Heart left ventricle (tissue), 16 donors: ENCODE measurements around the gene GABRR3. TPM values are rescaled to one million over a fixed set of nuclear protein-coding genes. Genes with fewer than 3 reads are reported as not detected.
"Not testable (repeated sequence)": the region's sequence is repeated elsewhere in the genome, so short reads cannot be mapped to it uniquely, and the experiment has no call there.

Experiments used
- ATAC-seq, 4 donors: fragments of 200-7000 bp; cut with Tn5 transposase; one replicate each; pipeline ENCODE4 v1.9.1; 2020 to 2022; ENCODE audit warnings: moderate library complexity in 4 of 4, mild to moderate bottlenecking in 3 of 4, moderate number of reproducible peaks in 1 of 4
- DNase-seq, 5 donors: peaks; one replicate each; pipeline ENCODE4 v3.0.0-alpha.2; 2020
- H3K27ac ChIP-seq, 12 donors: fragments of 200-600 bp; sonication (generic) in 4 of 12; one replicate each; pipeline versions ENCODE4 v1.5.0 to v1.8.0; 2016 to 2022; ENCODE audit warnings: mild to moderate bottlenecking in 2 of 12
- H3K27me3 ChIP-seq, 9 donors: fragments of 200-600 bp; sonication (generic) in 2 of 9; one replicate each; pipeline versions ENCODE4 v1.5.1 to v1.8.0; 2016 to 2022; ENCODE audit warnings: mild to moderate bottlenecking in 3 of 9
- H3K36me3 ChIP-seq, 9 donors: fragments of 200-600 bp; sonication (generic) in 2 of 9; one replicate each; pipeline versions ENCODE4 v1.5.0 to v1.8.0; 2018 to 2022; ENCODE audit warnings: mild to moderate bottlenecking in 2 of 9
- H3K4me1 ChIP-seq, 12 donors: fragments of 200-600 bp; sonication (generic) in 4 of 12; one replicate each; pipeline versions ENCODE4 v1.5.0 to v1.8.0; 2016 to 2022; ENCODE audit warnings: mild to moderate bottlenecking in 3 of 12
- H3K4me3 ChIP-seq, 12 donors: fragments of 200-600 bp; sonication (generic) in 4 of 12; one replicate each; pipeline versions ENCODE4 v1.5.0 to v1.8.0; 2017 to 2022; ENCODE audit warnings: mild to moderate bottlenecking in 9 of 12, moderate library complexity in 4 of 12
- H3K9me3 ChIP-seq, 12 donors: fragments of 200-600 bp; sonication (generic) in 4 of 12; one replicate each; pipeline versions ENCODE4 v1.5.0 to v1.8.0; 2016 to 2022; ENCODE audit warnings: mild to moderate bottlenecking in 1 of 12
- CTCF ChIP-seq, 12 donors: fragments of 200-600 bp; sonication (generic) in 4 of 12; IDR thresholded peaks; one replicate each; pipeline versions ENCODE4 v1.5.0 to v1.8.0; 2018 to 2022; ENCODE audit warnings: antibody characterized with exemption in 12 of 12, mild to moderate bottlenecking in 5 of 12
- POLR2A ChIP-seq, 2 donors: fragments of 450-650 bp; IDR thresholded peaks; one replicate each; pipeline ENCODE4 v1.6.1; 2017; ENCODE audit warnings: antibody characterized with exemption in 2 of 2, mild to moderate bottlenecking in 2 of 2, moderate library complexity in 2 of 2
- WGBS, 4 donors: extraction: QIAGEN DNeasy Blood & Tissue Kit in 2 of 4; methylation state at CpG; one replicate each; pipeline versions ENCODE4 v1.1.5 to v1.1.7; 2013 to 2018; 5-methylcytosine and 5-hydroxymethylcytosine counted together
- intact Hi-C, 10 donors: fragments of 100-400 bp; cut with DNase I; formaldehyde crosslinking; loops; one replicate each; pipeline versions ENCODE4 v1.11.1 to v1.14.2; 2022
- polyA plus RNA-seq, 2 donors: library from polyadenylated mRNA; stranded (reverse); fragments of 200-250 nt; gene quantifications; one replicate each; pipeline ENCODE4 v1.2.3, GENCODE V29; 2013
- total RNA-seq, 9 donors: library from RNA; depleted of rRNA in 2 of 9; stranded (reverse); fragments of >200 nt in 2 of 9; fragmentation: NEBNext Ultra II Directional in 3 of 9; extraction: Animal tissue kit (Norgen Biotek cat#: 25700) in 3 of 9; gene quantifications; one replicate each; pipeline versions ENCODE4 v1.1.0 to v1.2.4, GENCODE V29; 2016 to 2023
- donor health status: ischemic (EF 13 %, LVEDD 7.1; RV severe dilation, severe dysfunction).
- donor health status: healthy with polysubstance abuse.
- donor health status: DM: no; HTN: yes; CAD: no.
- donor health status: DM: no; HTN: no; CAD: no.
- donor health status: ischemic (EF 25% LVEDD 6.9; RV normal size, moderate dysfunction).
- donor health status: ischemic (EF 25% LVEDD 5.7; RV mildly dilated, moderate dysfunction).
- donor health status: healthy.
- donor health status: DM: yes; HTN: yes; CAD: no.
- donor health status: ischemic (EF 35%, LVEDD 5.7; RV mildly dilated, moderate dysfunction).
- donor health status: nonischemic (EF 11% LVEDD 7.7; RV severe dilation, severe dysfunction).
- donor health status: DM: yes; HTN: yes; CAD: no.
- donor health status: PGD.
- donor health status: ischemic (EF 29% LVEDD 5.4; RV normal size, mild dysfunction).
- donor health status: nonischemic (EF 23%, LVEDD 6.1; RV moderate dilation, normal function).

The GABRR3 gene
- total and polyA plus RNA-seq, 11 donors: not detected

- Histone ChIP-seq H3K27ac (peak overlapping the region in 1 of 12 donors; percentile 47), H3K27me3 (no peaks in the 10 kb centered on the region), H3K9me3 (peaks cover 0 to 4% (median 0%) of the 10 kb centered on the region in 12 donors), H3K4me1 (peaks cover 0 to 23% (median 0%) of the 10 kb centered on the region in 12 donors), H3K36me3 (no peaks in the 10 kb centered on the region), H3K4me3 (no peak overlapping the region)
- TF ChIP-seq POLR2A (IDR thresholded peaks at IDR 0.05) (no peak), CTCF (IDR thresholded peaks at IDR 0.05) (no peak)
- 63 to 75% (median 72%) methylated on average over 2 of the region's 2 CpGs for WGBS, 4 donors
- ATAC-seq (no peak), DNase-seq (no peak)
- intact Hi-C loops: no loop called here
Observed at GRCh38 chr3:98012979-98013378, 22.1 kb downstream of the GABRR3 start.

GRCh38 chr3:98010883-98011449 is 24.1 kb downstream of the GABRR3 start:
- 93 to 97% (median 95%) methylated on average over 4 of the region's 4 CpGs for WGBS, 4 donors
- DNase-seq, H3K4me3 ChIP-seq, H3K9me3 ChIP-seq, H3K27ac ChIP-seq, H3K36me3 ChIP-seq, intact Hi-C loops, H3K27me3 ChIP-seq, ATAC-seq: not testable (repeated sequence)
- peaks cover 0 to 23% (median 0%) of the 10 kb centered on the region in 12 donors for H3K4me1 ChIP-seq

GRCh38 chr3:98010194-98010882 is 24.8 kb downstream of the GABRR3 start:
- 83 to 89% (median 83%) methylated on average over 7 of the region's 7 CpGs for WGBS, 4 donors
- Histone ChIP-seq H3K36me3 (no peaks in the 10 kb centered on the region), H3K4me1 (peaks cover 0 to 23% (median 0%) of the 10 kb centered on the region in 12 donors), H3K27me3 (no peaks in the 10 kb centered on the region), H3K27ac (no peak overlapping the region), H3K4me3 (no peak overlapping the region), H3K9me3 (peaks cover 0 to 4% (median 0%) of the 10 kb centered on the region in 12 donors)
- intact Hi-C loops: no loop called here
- ATAC-seq: no peak
- DNase-seq: no peak
- TF ChIP-seq POLR2A (IDR thresholded peaks at IDR 0.05) (no peak), CTCF (IDR thresholded peaks at IDR 0.05) (no peak)

- H3K36me3 ChIP-seq: no peaks in the 10 kb centered on the region
- intact Hi-C loops: no loop called here
- H3K4me1 ChIP-seq: peaks cover 0 to 15% (median 0%) of the 10 kb centered on the region in 12 donors
- DNase-seq: no peak
- H3K4me3 ChIP-seq: no peak overlapping the region
- no peak for ATAC-seq
- TF ChIP-seq CTCF (IDR thresholded peaks at IDR 0.05) (no peak), POLR2A (IDR thresholded peaks at IDR 0.05) (no peak)
- WGBS, 4 donors: 44 to 52% (median 48%) methylated on average over 2 of the region's 2 CpGs
- no peaks in the 10 kb centered on the region for H3K27me3 ChIP-seq
- peaks cover 0 to 4% (median 0%) of the 10 kb centered on the region in 12 donors for H3K9me3 ChIP-seq
- no peak overlapping the region for H3K27ac ChIP-seq
Observed at GRCh38 chr3:98008855-98009254, 26.3 kb downstream of the GABRR3 start.
